ENCODE results near the gene ACTL8.

Gene ACTL8

DNA sequence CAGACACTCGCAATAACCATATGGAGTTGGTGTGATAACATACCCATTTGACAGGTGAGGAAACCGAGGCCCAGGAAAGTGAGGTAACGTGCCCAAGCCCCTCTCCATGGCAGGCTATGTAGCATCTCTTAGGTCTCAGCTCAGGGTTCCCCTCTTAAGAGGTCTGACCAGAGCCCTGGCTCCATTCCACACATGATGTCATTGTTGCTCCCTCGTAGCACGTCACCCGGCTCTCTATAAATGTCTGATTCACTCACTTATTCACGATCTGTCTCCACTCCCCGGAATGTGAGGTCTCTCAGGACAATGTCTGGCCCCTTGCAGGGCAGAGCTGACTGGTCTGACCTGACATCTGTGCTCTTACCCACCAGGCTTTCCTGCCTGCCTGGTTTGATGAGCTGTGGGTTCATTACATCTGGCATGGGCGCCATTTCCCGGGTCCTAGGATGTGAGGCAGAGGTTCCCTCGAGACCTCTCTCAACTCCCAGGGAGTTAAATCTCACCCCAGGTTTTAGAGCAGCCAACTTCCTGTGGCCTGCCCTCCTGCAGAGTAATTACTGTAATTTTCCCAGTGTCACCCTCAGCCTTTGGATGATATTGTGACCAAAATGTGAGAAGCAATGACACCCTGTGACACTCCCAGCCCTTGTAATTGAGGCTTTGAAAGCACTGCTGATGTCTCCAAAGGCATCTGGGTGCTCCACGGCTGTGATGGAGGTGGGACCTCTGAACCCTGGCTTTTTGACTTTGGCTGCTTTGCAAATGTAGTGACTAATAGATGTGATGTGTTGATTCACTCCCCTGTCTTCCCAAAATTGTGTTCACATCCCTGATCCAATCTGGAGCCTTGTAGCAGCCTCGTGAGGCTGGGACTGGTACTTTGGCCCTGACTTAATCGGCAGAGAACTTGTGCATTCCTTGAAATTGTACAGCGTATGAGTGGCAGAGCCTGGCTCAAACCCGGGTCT, 10.6 kb downstream of the ACTL8 start:
- H3K36me3 ChIP-seq (ENCODE audit: insufficient read depth), result no peaks in the 10 kb centered on the region
- no peaks in the 10 kb centered on the region for H3K27me3 ChIP-seq (ENCODE audit: insufficient read depth, low read depth)

DNA sequence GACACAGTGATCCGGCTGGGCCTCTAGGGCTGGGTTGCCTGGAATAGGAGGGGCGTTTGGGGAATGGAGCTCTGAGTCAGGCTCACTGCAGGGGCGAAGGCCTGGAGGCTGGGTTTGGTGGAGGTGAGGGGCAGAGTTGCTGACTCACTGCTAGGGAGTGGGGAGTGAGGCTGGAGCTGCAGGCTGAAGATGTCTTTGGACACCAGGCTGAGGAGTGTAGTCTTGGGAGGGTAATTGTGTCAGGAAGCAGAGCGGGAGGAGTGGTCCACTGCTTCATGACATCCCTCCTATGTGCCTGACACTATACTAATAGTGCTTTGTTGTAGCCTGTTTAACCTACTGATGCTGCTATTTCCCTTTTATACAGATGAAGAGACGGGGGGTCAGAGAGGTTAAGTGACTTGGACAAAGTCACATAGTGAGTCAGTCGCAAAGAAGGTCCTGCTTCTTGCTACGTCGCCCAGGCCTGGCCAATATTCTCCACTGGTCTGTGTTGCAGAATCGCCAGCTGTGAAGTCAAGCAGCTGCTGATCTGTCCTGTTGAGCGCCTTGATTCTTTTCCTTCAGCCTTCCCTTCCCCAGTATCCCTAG, 13.6 kb downstream of the ACTL8 start:
- Histone ChIP-seq H3K36me3 (ENCODE audit: insufficient read depth) (no peaks in the 10 kb centered on the region), H4K20me1 (ENCODE audit: insufficient read depth) (no peaks in the 10 kb centered on the region), H3K4me2 (no peak overlapping the region), H3K27ac (no peak overlapping the region), H3K4me3 (IDR thresholded peaks at IDR 0.05; ENCODE audit: insufficient read depth, low read depth, low read length) (no peak overlapping the region), H3K27me3 (ENCODE audit: insufficient read depth, low read depth) (peaks cover 3% of the 10 kb centered on the region; the same call in 1 of the 2 replicates), H3K79me2 (ENCODE audit: insufficient read depth, low read depth) (no peaks in the 10 kb centered on the region), H2AFZ (ENCODE audit: low read depth) (no peak overlapping the region), H3K4me1 (ENCODE audit: low read depth, poor library complexity, severe bottlenecking) (no peaks in the 10 kb centered on the region), H3K9ac (no peak overlapping the region)
- TF ChIP-seq, protein P1, sequence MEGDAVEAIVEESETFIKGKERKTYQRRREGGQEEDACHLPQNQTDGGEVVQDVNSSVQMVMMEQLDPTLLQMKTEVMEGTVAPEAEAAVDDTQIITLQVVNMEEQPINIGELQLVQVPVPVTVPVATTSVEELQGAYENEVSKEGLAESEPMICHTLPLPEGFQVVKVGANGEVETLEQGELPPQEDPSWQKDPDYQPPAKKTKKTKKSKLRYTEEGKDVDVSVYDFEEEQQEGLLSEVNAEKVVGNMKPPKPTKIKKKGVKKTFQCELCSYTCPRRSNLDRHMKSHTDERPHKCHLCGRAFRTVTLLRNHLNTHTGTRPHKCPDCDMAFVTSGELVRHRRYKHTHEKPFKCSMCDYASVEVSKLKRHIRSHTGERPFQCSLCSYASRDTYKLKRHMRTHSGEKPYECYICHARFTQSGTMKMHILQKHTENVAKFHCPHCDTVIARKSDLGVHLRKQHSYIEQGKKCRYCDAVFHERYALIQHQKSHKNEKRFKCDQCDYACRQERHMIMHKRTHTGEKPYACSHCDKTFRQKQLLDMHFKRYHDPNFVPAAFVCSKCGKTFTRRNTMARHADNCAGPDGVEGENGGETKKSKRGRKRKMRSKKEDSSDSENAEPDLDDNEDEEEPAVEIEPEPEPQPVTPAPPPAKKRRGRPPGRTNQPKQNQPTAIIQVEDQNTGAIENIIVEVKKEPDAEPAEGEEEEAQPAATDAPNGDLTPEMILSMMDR (conservative IDR thresholded peaks at IDR 0.05; ENCODE audit: low read depth, low read length), result no peak

More for the DNA sequence above, 10.6 kb downstream of the ACTL8 start:
- H3K9ac ChIP-seq, result no peak overlapping the region
- H3K4me3 ChIP-seq (IDR thresholded peaks at IDR 0.05; ENCODE audit: insufficient read depth, low read depth, low read length), result no peak overlapping the region
- H3K27ac ChIP-seq, result no peak overlapping the region
- no peaks in the 10 kb centered on the region for H3K4me1 ChIP-seq (ENCODE audit: low read depth, poor library complexity, severe bottlenecking)
- TF ChIP-seq, protein P1 (conservative IDR thresholded peaks at IDR 0.05; ENCODE audit: low read depth, low read length), result no peak
- H3K4me2 ChIP-seq, result no peak overlapping the region
- H4K20me1 ChIP-seq (ENCODE audit: insufficient read depth), result no peaks in the 10 kb centered on the region
- H3K79me2 ChIP-seq (ENCODE audit: insufficient read depth, low read depth), result no peaks in the 10 kb centered on the region
- H2AFZ ChIP-seq (ENCODE audit: low read depth), result no peak overlapping the region

DNA sequence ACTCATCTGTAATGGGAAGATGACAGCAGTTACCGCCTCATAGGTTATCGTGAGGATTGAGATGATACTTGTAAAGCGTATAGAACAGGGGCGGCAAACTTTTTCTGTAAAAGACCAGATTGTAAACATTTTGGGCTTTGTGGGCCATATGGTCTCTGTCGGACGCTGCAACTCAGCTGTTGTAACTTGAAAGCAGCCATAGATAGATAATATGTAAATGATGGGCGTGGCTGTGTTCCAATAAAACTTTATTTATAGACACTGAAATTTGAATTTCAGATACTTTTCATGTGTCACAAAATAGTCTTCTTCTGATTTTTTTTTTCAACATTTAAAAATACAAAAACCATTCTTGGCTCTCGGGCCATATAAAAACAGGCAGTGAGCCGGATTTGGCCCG, 15.8 kb downstream of the ACTL8 start:
- Histone ChIP-seq H3K4me1 (ENCODE audit: low read depth, poor library complexity, severe bottlenecking) (no peaks in the 10 kb centered on the region), H3K36me3 (ENCODE audit: insufficient read depth) (no peaks in the 10 kb centered on the region), H3K4me2 (no peak overlapping the region), H3K9ac (no peak overlapping the region), H3K27ac (no peak overlapping the region), H3K4me3 (IDR thresholded peaks at IDR 0.05; ENCODE audit: insufficient read depth, low read depth, low read length) (no peak overlapping the region), H4K20me1 (ENCODE audit: insufficient read depth) (no peaks in the 10 kb centered on the region), H3K27me3 (ENCODE audit: insufficient read depth, low read depth) (peaks cover 3% of the 10 kb centered on the region; the same call in 1 of the 2 replicates), H2AFZ (ENCODE audit: low read depth) (no peak overlapping the region), H3K79me2 (ENCODE audit: insufficient read depth, low read depth) (no peaks in the 10 kb centered on the region)
- TF ChIP-seq, protein P1 (conservative IDR thresholded peaks at IDR 0.05; ENCODE audit: low read depth, low read length), result no peak

DNA sequence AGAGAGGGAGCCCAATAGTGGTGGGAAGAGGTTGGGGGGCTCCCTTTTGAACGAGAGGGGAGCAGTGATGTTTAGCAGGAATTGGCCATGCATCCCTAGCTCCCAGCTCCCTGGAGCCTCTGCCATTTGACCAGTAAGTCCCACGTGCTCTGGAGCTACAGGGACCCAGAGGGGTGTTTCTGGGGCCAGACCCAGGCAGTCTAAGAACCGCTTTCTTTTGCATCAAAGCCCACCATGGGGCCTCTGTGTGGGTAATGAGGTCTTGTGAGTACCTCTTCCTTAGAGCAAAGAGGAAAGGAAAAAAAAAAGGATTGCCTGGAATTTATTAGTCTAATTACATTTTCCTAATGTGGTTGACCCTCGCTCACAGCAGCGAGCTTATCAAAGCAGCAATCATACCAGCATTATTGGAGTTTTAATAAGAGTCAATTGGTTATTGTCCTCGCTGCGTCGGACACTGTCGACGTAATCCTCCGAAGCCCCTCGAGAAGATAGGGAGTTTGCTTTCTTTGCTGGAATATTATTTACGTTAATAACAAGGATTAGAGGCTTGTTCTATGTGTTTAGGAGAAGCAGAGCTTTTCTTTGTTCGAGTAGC, 17.6 kb downstream of the ACTL8 start:
- H3K27ac ChIP-seq, result no peak overlapping the region
- H3K79me2 ChIP-seq (ENCODE audit: insufficient read depth, low read depth), result no peaks in the 10 kb centered on the region
- no peak overlapping the region for H3K4me2 ChIP-seq
- H3K9ac ChIP-seq, result no peak overlapping the region
- no peaks in the 10 kb centered on the region for H4K20me1 ChIP-seq (ENCODE audit: insufficient read depth)
- no peaks in the 10 kb centered on the region for H3K36me3 ChIP-seq (ENCODE audit: insufficient read depth)
- no peak overlapping the region for H2AFZ ChIP-seq (ENCODE audit: low read depth)
- H3K4me3 ChIP-seq (IDR thresholded peaks at IDR 0.05; ENCODE audit: insufficient read depth, low read depth, low read length), result no peak overlapping the region
- peaks cover 9% of the 10 kb centered on the region; the same call in 1 of the 2 replicates for H3K27me3 ChIP-seq (ENCODE audit: insufficient read depth, low read depth)
- TF ChIP-seq, protein P1 (conservative IDR thresholded peaks at IDR 0.05; ENCODE audit: low read depth, low read length), result no peak
- H3K4me1 ChIP-seq (ENCODE audit: low read depth, poor library complexity, severe bottlenecking), result no peaks in the 10 kb centered on the region

All from KMS-11 (cell line).